ENCODE results near the gene NUMA1. TPM values are rescaled to one million over a fixed set of nuclear protein-coding genes. Genes with fewer than 3 reads are reported as not detected.

Gene NUMA1
- total RNA-seq, 4 donors from 2014 or later: 121 to 365 (median 225) TPM

- TF ChIP-seq CTCF (IDR thresholded peaks at IDR 0.05; ENCODE audit: low read depth): no peak
These were observed 72.8 kb downstream of the NUMA1 start for GRCh38 chr11:72007587-72007986.

GRCh38 chr11:72007089-72007476 lies 73.3 kb downstream of the NUMA1 start:
- no peak for TF ChIP-seq CTCF (IDR thresholded peaks at IDR 0.05; ENCODE audit: low read depth)

GRCh38 chr11:72006309-72007088 lies 73.8 kb downstream of the NUMA1 start:
- TF ChIP-seq CTCF (IDR thresholded peaks at IDR 0.05; ENCODE audit: low read depth): no peak

GRCh38 chr11:72005347-72006260 lies 74.7 kb downstream of the NUMA1 start:
- TF ChIP-seq CTCF (IDR thresholded peaks at IDR 0.05; ENCODE audit: low read depth): no peak

- TF ChIP-seq CTCF (IDR thresholded peaks at IDR 0.05; ENCODE audit: low read depth): no peak
These were observed 75.6 kb downstream of the NUMA1 start for GRCh38 chr11:72004515-72005346.

GRCh38 chr11:72003776-72004171 lies 76.6 kb downstream of the NUMA1 start:
- no peak for TF ChIP-seq CTCF (IDR thresholded peaks at IDR 0.05; ENCODE audit: low read depth)

Measured in subcutaneous adipose tissue (tissue), 4 donors.